ENCODE measurements around the gene PRKD1. TPM values are rescaled to one million over a fixed set of nuclear protein-coding genes. Genes with fewer than 3 reads are reported as not detected.

The PRKD1 gene
- total RNA-seq, 3 donors from 2014 or later (not counting 1 experiment from before 2014, with no cell fraction given) = not detected

GRCh38 chr14:29755311-29756018 lies 172.2 kb downstream of the PRKD1 start:
- intact Hi-C loops (cut with micrococcal nuclease) = no loop called here
- WGBS (ENCODE audit: insufficient coverage) = 80% methylated on average over 4 of the region's 4 CpGs
- DNase-seq (no peak), ATAC-seq (no peak)
- H3K4me1 ChIP-seq (ENCODE audit: control insufficient read depth, insufficient read depth, low read length) = no peaks in the 10 kb centered on the region
- H3K27ac ChIP-seq (ENCODE audit: low read length) = no peak overlapping the region
- H3K27ac Mint-ChIP-seq = no peak overlapping the region
- H3K36me3 Mint-ChIP-seq = peaks cover 15% of the 10 kb centered on the region
- H3K9me3 Mint-ChIP-seq = peaks cover 9 to 21% of the 10 kb centered on the region in 2 donors
- H3K9me3 ChIP-seq (ENCODE audit: control insufficient read depth, insufficient read depth, low read length) = no peaks in the 10 kb centered on the region
- H3K27me3 Mint-ChIP-seq (ENCODE audit: low read depth in 2 of 2) = no peaks in the 10 kb centered on the region
- no peak overlapping the region for H3K4me3 ChIP-seq (ENCODE audit: low read length)
- no peaks in the 10 kb centered on the region for H3K27me3 ChIP-seq (ENCODE audit: control insufficient read depth, insufficient read depth, low read length)
- TF ChIP-seq, protein P1, sequence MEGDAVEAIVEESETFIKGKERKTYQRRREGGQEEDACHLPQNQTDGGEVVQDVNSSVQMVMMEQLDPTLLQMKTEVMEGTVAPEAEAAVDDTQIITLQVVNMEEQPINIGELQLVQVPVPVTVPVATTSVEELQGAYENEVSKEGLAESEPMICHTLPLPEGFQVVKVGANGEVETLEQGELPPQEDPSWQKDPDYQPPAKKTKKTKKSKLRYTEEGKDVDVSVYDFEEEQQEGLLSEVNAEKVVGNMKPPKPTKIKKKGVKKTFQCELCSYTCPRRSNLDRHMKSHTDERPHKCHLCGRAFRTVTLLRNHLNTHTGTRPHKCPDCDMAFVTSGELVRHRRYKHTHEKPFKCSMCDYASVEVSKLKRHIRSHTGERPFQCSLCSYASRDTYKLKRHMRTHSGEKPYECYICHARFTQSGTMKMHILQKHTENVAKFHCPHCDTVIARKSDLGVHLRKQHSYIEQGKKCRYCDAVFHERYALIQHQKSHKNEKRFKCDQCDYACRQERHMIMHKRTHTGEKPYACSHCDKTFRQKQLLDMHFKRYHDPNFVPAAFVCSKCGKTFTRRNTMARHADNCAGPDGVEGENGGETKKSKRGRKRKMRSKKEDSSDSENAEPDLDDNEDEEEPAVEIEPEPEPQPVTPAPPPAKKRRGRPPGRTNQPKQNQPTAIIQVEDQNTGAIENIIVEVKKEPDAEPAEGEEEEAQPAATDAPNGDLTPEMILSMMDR (IDR thresholded peaks at IDR 0.05) = no peak
- no peaks in the 10 kb centered on the region for H3K4me1 Mint-ChIP-seq
- H3K4me3 Mint-ChIP-seq = no peak overlapping the region
- no peaks in the 10 kb centered on the region for H3K36me3 ChIP-seq (ENCODE audit: control insufficient read depth, insufficient read depth, low read length)

GRCh38 chr14:29754134-29754533 lies 173.5 kb downstream of the PRKD1 start:
- ATAC-seq = no peak
- no CpG with 5 or more reads among the region's 1 CpG for WGBS (ENCODE audit: insufficient coverage)
- Histone ChIP-seq H3K4me1 (ENCODE audit: control insufficient read depth, insufficient read depth, low read length) (no peaks in the 10 kb centered on the region), H3K36me3 (ENCODE audit: control insufficient read depth, insufficient read depth, low read length) (no peaks in the 10 kb centered on the region), H3K27ac (ENCODE audit: low read length) (no peak overlapping the region), H3K4me3 (ENCODE audit: low read length) (no peak overlapping the region), H3K9me3 (ENCODE audit: control insufficient read depth, insufficient read depth, low read length) (no peaks in the 10 kb centered on the region), H3K27me3 (ENCODE audit: control insufficient read depth, insufficient read depth, low read length) (no peaks in the 10 kb centered on the region)
- DNase-seq = no peak
- Mint-ChIP-seq H3K36me3 (peaks cover 15% of the 10 kb centered on the region), H3K4me3 (no peak overlapping the region), H3K27ac (no peak overlapping the region), H3K4me1 (no peaks in the 10 kb centered on the region), H3K27me3 (ENCODE audit: low read depth in 2 of 2) (no peaks in the 10 kb centered on the region), H3K9me3 (peaks cover 9 to 19% of the 10 kb centered on the region in 2 donors)
- intact Hi-C loops (cut with micrococcal nuclease) = no loop called here
- TF ChIP-seq, protein P1 (IDR thresholded peaks at IDR 0.05) = no peak

DNA sequence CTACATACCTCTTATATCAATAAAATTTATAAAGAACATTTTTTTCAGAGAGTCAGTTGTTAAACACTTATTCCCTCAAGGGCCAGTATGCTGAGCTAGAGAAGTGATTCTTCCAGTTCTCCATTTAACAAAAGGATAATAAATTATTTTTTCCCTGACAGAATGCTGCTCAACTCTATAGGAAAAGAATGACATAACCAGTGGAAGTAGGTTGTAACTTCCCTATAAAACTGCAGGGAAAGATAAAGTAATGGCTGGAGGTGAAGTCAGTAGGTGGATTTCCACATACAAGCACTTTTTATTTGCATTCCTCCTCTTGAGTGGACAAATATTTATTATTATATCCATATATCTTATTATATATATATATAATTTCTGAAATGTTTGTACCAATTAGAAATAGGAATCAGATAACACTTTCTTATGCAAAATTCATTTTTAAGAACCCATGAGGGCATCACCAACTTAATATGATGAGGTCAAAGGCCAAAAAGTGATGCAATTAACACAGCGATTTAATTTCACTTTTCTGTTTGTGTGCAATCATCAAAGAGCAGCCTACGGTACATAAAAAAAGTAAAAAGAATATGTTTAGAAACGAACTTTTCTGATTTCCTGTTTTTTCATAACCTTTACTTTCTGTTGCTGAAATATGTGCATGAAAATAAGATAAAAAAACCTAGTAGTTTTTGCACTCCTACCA lies 175.3 kb downstream of the PRKD1 start:
- DNase-seq (no peak), ATAC-seq (no peak)
- H3K4me3 Mint-ChIP-seq = no peak overlapping the region

More for the DNA sequence above, 175.3 kb downstream of the PRKD1 start:
- Histone ChIP-seq H3K9me3 (ENCODE audit: control insufficient read depth, insufficient read depth, low read length) (no peaks in the 10 kb centered on the region), H3K4me3 (ENCODE audit: low read length) (no peak overlapping the region), H3K36me3 (ENCODE audit: control insufficient read depth, insufficient read depth, low read length) (no peaks in the 10 kb centered on the region), H3K27me3 (ENCODE audit: control insufficient read depth, insufficient read depth, low read length) (no peaks in the 10 kb centered on the region), H3K4me1 (ENCODE audit: control insufficient read depth, insufficient read depth, low read length) (no peaks in the 10 kb centered on the region), H3K27ac (ENCODE audit: low read length) (no peak overlapping the region)
- Mint-ChIP-seq H3K9me3 (peaks cover 3 to 11% of the 10 kb centered on the region in 2 donors), H3K36me3 (peaks cover 9% of the 10 kb centered on the region), H3K27ac (no peak overlapping the region), H3K4me1 (no peaks in the 10 kb centered on the region), H3K27me3 (ENCODE audit: low read depth in 2 of 2) (no peaks in the 10 kb centered on the region)
- WGBS (ENCODE audit: insufficient coverage) = 100% methylated on average over 1 of the region's 3 CpGs
- intact Hi-C loops (cut with micrococcal nuclease) = no loop called here
- TF ChIP-seq, protein P1 (IDR thresholded peaks at IDR 0.05) = no peak
